Superior temporal gyrus (tissue), 1 donor: Measurements from ENCODE around the gene TTC27.
"Not testable (repeated sequence)": the region's sequence is repeated elsewhere in the genome, so short reads cannot be mapped to it uniquely, and the experiment has no call there.

Experiments used
- DNase-seq: peaks from one replicate; pipeline ENCODE4 v3.0.0-alpha.2; 2016; ENCODE audit errors: extremely low spot score

TTC27 gene

DNA sequence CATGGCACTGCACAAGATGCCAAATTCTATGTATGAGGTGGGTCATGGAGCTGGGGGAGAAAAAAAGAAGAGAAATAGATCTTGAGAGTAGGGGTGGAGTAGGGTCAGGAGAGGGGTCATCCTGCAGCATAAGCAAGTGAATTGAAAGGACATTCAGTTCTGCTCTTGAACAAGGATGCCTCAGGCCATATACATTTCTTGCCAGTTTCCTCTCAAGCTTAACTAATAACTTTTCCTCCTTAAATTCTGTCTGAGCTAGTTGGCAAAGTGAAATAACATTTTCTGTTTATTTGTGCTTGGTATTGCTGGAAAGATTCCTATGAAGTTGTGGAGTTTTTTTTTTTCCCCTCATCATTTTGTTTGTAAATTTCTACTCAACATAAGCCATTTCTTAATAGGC is 219.9 kb downstream of the TTC27 start:
- no peak for DNase-seq

DNA sequence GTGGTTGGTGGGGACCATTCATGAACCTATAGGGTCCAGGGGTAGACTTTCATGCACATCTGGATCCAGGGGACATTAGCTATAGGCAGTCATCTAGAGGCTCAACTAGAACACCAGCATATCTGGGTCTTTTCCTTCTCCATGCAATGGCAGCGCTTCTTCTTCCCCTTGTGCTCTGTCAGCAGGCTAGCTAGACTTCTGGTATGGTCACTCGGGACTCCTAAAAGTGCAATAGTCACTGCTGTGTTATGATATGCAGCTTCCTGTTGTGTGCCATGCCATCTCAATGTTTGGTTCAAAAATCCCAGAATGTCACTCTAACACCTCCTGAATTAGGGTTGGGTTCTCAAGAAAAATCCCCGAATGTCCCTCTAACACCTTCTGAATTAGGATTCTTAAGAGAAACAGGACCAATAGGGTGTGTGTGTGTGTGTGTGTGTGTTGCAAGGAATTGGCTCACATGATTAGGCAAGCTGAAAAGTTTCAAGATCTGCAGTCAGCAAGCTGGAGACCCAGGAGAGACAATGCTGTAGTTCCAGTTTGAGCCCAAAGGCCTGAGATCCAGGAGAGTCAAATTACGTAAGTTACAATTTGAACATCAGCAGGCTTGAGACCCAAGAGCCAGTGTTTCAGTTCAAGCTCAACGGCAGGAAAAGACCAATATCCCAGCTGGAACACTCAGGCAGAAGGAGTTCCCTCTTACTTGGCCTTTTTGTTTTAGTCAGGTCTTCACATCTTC is 221.8 kb downstream of the TTC27 start:
- no peak for DNase-seq

DNA sequence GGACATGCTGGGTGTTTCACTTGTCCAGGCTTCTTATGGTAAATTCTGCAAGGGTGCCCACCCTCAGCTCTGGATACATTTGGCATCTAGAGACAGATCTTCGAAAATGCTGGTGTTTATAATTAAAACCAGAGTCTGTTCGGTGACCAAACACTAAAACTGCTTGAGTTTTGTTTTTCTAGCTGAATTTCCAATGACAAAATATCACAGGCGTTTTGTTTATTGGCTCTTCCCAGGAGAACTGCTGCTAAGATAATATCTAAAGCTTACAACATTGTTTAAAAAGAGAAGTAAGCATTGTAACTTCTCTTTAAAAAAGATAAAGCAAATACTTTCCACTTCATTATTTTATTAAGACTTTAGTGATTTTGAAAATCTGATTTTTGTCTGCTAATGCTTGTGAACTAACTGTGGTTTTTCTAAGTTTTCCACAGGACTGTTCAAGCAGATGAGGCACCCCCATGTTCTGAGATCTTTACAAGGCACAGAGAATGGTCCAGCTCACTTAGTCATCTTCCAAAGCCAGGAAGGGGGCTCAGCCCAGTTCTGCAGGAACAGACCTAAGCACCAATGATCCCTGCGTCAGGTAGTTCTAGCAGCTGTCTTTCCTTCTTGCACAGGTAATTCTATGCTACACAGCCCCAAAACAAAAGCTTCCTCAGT is 224.1 kb downstream of the TTC27 start:
- DNase-seq: no peak

DNA sequence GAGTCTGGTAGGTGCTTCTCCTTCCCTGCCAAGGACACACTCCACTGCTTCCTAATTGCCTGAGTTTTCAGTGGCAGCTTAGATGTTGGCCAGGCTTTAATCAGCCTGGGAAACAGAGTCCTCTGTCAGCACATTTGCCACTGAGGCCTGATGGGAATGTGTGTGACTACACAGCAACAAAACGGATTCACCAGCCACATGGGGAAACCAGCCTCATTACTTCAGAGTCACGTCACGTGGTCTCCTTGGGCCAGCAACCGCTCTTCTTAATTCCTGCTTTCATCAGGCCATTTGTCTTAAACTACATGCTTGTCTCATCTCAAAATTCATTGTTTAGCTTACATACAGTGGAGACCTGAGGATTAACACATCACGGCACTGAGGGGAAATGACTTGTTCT is 225.0 kb downstream of the TTC27 start:
- DNase-seq: no peak

DNA sequence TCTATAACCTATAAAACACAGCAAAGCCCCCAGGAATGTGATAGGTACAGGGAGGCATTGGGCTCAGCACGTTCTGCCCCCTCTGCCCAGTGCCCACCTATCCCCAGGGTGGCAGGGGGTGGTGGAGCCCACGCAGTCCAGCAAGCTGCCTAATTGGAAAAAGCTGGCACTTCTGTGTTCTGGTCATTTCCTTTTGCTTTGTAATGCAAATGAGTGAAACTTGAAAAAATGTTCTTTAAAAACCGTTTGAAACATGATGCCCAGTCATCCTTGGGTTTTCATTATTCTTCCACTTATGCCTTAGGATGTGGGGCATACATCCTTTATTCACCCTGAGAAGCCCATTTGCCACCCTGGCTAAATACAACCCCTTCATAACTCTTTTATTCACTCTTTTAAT is 229.0 kb downstream of the TTC27 start:
- no peak for DNase-seq

DNA sequence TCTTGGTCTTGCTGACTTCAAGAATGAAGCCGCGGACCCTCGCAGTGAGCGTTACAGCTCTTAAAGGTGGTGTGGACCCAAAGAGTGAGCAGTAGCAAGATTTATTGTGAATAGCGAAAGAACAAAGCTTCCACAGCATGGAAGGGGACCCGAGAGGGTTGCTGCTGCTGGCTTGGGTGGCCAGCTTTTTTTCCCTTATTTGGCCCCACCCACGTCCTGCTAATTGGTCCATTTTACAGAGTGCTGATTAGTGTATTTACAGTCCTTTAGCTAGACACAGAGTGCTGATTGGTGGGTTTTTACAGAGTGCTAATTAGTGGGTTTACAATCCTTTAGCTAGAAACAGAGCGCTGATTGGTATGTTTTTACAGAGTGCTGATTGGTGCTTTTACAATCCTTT is 230.9 kb downstream of the TTC27 start:
- DNase-seq: no peak

DNA sequence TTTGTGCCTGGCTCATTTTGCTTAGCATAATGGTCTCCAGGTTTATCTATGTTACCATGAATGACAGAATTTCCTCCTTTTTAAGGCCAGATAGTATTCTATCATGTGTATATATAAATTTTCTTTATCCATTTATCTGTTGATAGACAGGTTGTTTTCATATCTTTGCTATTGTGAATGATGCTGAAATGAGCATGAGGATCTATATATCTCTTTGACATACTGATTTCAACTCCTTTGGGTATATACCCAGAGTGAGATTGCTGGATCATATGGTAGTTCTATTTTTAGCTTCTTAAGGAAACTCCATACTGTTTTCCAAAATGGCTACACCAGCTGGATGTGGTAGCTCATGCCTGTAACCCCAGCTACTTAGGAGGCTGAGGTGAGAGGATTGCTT is 232.5 kb downstream of the TTC27 start:
- no peak for DNase-seq

DNA sequence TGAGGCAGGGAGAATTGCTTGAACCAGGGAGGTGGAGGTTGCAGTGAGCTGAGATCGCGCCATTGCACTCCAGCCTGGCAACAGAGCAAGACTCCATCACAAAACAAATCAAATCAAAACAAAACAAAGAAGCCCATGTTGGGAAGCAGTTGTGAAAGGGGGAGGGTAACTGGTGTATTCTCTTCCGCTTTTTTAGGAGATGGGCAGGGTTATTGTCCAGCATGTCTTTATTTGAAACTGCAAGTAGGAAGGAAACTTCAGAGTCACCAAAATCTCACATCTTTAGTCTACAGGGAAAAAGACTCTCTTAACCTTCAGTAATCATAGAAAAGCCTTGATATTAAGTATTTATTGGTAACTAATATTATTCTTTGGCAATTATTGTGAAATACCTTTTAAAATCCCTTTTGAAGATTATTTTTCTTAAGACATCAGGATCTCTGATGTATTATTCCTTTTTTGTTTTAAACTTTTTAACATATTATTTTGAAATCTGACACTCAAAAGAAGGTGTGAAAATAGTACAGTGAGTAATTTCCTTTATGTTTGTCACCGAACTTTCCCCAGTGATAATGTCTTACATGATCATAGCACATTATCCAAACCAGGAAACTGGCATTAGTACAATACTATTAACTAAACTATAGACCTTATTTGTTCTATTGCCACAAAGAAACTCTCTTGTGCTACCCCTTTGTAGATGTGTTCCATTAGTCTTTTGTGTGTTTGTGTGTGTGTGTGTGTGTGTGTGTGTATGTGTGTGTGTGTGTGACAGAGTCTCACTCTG is 234.6 kb downstream of the TTC27 start:
- DNase-seq: no peak

DNA sequence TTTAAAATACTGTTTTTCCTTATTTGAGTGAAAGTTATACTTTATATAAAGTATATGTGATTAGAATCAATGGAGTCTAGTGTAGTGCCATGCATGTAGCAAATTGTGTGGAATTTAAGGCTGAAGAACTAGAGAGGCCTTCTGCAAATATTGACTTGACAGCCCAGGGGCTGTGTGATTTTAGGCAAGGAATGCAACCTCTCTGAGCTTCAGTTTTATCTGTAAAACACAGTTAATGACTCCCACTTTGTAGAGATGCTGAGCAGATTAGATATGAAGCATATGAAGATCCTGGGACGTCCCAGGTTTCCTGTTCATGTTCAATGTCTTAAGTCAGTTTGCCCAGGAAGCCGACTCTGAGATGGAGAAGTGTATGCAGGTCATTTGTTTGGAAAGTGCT is 235.5 kb downstream of the TTC27 start:
- no peak for DNase-seq

DNA sequence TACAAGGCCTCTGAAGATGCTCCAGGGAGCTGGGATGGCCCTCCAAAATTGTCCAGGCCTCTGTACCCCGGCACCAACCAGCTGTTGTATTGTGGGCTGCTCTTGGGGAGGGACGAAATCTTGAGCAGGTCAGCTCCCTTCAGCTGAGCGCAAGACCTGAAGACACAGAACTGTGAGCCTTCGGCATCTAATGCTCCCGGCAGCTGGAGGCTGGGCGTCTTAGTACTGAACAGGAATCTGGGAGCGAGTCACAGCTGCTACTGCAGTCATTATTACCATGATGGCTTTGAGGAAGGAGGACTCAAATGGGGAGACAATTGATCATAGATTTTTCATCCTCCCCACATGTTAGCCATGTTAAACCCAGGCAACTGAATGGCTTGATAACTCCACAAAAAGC is 236.0 kb downstream of the TTC27 start:
- DNase-seq: no peak

DNA sequence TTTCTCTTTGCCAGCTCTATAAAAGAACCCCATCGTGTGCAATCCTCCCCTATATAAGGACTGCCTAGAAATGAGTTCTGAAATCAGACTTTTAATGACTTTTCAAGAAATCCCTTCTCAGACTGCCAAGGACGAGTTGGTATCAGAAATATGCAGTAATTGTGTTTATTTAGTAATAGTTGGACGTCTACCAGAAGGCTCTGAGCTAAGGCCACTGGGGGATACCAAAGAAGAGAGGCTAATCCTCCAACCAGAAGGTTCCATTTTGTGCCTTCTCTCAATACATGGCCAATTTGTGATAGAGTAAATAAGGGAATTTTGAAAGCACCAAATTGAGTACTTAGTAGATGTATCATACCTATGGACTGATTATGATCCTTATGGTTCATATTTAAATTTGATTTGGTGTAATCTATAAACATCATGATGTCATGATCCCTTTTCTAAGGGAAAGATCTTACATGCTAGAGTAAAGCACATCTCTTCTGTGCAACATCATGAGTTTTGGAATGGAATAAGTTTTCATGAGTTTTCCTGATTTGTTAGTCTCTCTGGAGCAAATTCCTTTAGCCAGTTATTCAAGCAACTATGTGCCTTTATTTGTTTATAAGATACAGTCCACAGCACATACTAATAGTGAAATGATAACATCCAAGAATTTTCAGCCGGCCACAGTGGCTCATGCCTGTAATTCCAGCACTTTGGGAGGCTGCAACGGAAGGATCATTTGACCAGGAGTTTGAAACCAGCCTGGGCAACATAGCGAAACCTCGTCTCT is 236.7 kb downstream of the TTC27 start:
- no peak for DNase-seq

DNA sequence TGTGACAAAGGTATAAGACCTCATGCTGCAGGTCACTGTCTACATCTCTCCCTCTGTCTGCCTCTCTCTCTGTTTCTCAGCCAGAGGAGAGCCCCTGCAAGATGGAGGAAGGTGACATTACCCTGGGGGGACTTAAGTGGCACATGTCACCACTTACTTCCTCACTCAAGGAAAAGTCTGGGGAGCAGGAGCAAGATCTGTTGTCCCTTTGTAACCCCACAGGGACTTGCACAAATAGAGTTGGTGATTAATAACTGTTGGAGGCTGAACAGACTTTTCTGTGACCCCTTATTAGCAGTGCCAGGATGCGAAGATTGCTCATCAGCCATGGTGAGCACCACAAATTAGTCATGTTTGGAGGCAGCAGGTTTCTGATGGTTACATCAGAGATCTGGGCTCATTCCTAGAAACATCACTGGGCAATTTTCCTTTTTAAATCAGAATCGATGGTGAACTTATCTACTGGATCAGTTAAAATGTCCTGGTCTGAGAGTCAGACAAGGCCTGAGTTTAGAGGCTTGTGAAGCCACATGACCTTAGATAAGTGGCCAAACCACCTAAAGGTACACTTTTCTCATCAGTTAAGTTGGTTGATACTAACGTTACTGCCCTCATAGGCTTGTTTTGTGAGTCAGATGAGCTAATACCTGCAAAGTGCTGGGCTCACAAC is 237.7 kb downstream of the TTC27 start:
- no peak for DNase-seq

DNA sequence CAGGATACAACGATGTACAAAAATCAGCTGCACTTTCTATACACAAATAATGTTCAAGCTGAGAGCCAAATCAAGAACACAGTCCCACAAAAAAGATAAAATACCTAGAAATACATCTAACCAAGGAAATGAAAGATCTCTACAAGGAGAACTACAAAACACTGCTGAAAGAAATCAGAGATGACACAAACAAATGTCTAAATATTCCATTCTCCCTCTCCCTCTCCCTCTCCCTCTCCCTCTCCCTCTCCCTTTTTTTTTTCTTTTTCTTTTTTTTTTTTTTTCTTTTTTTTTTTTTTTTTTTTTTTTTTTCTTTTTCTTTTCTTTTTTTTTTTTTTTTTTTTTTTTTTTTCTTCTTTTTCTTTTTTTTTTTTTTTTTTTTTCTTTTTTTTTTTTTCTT is 238.6 kb downstream of the TTC27 start:
- not testable (repeated sequence) for DNase-seq
